Transverse colon (tissue), 4 donors: Measurements from ENCODE around the gene KLK8.

Source experiments
- EP300 ChIP-seq: sonication (generic); formaldehyde crosslinking; IDR thresholded peaks from one replicate; pipeline ENCODE4 v1.6.1; 2017; ENCODE audit warnings: antibody characterized with exemption, low read depth
- POLR2A ChIP-seq: fragments of 450-650 bp; IDR thresholded peaks from one replicate; pipeline ENCODE4 v1.6.1; 2016; ENCODE audit warnings: antibody characterized with exemption, mild to moderate bottlenecking, moderate library complexity
- POLR2AphosphoS5 ChIP-seq, 3 donors: sonication (generic); formaldehyde crosslinking; IDR thresholded peaks; one replicate each; pipeline ENCODE4 v1.6.1; 2016; ENCODE audit warnings: antibody characterized with exemption in 3 of 3
- TF ChIP-seq, protein P1 (sequence below), 5 experiments: fragments of 200-600 bp in 3 of 5; fragments of 450-650 bp in 2 of 5; sonication (generic) in 3 of 5; IDR thresholded peaks; 1 replicate in 2 of 5; 2 replicates in 3 of 5; pipeline ENCODE4 v1.5.1; 2016 to 2017; ENCODE audit warnings: antibody characterized with exemption in 5 of 5, inconsistent platforms in 3 of 5, mild to moderate bottlenecking in 2 of 5, moderate library complexity in 1 of 5

DNA sequence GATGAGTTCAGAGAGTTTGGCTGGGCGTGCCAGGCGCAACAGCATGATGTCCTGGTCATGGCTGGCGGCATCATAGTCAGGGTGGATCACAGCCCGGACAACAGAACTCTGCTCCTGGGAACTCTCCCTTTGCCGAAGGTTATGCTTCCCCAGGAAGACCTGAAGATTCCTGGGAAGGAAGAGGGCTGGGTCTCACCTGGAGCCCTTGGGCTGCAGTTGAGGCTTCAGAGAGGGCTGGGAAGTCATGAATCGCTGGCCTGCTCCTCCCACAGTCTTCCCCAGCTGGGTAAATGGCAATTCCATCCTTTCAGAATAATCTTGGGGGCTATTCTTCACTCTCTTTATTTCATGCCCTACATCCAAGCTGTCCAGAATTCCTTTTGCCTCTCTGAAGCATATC, 38.0 kb downstream of the KLK8 start:
- TF ChIP-seq, protein P1, sequence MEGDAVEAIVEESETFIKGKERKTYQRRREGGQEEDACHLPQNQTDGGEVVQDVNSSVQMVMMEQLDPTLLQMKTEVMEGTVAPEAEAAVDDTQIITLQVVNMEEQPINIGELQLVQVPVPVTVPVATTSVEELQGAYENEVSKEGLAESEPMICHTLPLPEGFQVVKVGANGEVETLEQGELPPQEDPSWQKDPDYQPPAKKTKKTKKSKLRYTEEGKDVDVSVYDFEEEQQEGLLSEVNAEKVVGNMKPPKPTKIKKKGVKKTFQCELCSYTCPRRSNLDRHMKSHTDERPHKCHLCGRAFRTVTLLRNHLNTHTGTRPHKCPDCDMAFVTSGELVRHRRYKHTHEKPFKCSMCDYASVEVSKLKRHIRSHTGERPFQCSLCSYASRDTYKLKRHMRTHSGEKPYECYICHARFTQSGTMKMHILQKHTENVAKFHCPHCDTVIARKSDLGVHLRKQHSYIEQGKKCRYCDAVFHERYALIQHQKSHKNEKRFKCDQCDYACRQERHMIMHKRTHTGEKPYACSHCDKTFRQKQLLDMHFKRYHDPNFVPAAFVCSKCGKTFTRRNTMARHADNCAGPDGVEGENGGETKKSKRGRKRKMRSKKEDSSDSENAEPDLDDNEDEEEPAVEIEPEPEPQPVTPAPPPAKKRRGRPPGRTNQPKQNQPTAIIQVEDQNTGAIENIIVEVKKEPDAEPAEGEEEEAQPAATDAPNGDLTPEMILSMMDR (IDR thresholded peaks at IDR 0.05) = no peak
- TF ChIP-seq EP300 = no peak
- TF ChIP-seq POLR2A = no peak
- TF ChIP-seq POLR2AphosphoS5 (IDR thresholded peaks at IDR 0.05) = no peak
